ENCODE results near the gene DRC7. TPM values are rescaled to one million over a fixed set of nuclear protein-coding genes. Genes with fewer than 3 reads are reported as not detected.

Gene DRC7
- total and polyA plus RNA-seq, 9 donors = 0.06 to 0.40 (median 0.16) TPM; not detected in 3

- 83% methylated on average over 21 of the region's 24 CpGs for WGBS (ENCODE audit: insufficient coverage)
- H3K27ac ChIP-seq (ENCODE audit: low read length) = no peak overlapping the region
- no peak for DNase-seq
- H3K4me1 ChIP-seq (ENCODE audit: control insufficient read depth, insufficient read depth, low read length) = peaks cover 32% of the 10 kb centered on the region
- no peak overlapping the region for H3K4me3 ChIP-seq (ENCODE audit: low read length)
- H3K9me3 ChIP-seq (replicated peaks; ENCODE audit: control insufficient read depth, low read depth, low read length) = no peaks in the 10 kb centered on the region
- H3K27me3 ChIP-seq (ENCODE audit: control insufficient read depth, insufficient read depth, low read length) = no peaks in the 10 kb centered on the region
- peaks cover 53% of the 10 kb centered on the region for H3K36me3 ChIP-seq (ENCODE audit: control insufficient read depth, insufficient read depth, low read length)
Measured at GRCh38 chr16:57750796-57751538, 56.4 kb downstream of the DRC7 start.

- no peak overlapping the region for H3K4me3 ChIP-seq (ENCODE audit: low read length)
- H3K9me3 ChIP-seq (replicated peaks; ENCODE audit: control insufficient read depth, low read depth, low read length) = no peaks in the 10 kb centered on the region
- H3K36me3 ChIP-seq (ENCODE audit: control insufficient read depth, insufficient read depth, low read length) = peaks cover 60% of the 10 kb centered on the region
- peaks cover 37% of the 10 kb centered on the region for H3K4me1 ChIP-seq (ENCODE audit: control insufficient read depth, insufficient read depth, low read length)
- 79% methylated on average over 22 of the region's 26 CpGs for WGBS (ENCODE audit: insufficient coverage)
- H3K27ac ChIP-seq (ENCODE audit: low read length) = no peak overlapping the region
- no peak for DNase-seq
- no peaks in the 10 kb centered on the region for H3K27me3 ChIP-seq (ENCODE audit: control insufficient read depth, insufficient read depth, low read length)
Measured at GRCh38 chr16:57751539-57752202, 57.1 kb downstream of the DRC7 start.

GRCh38 chr16:57752203-57752580 is 57.6 kb downstream of the DRC7 start:
- no peaks in the 10 kb centered on the region for H3K27me3 ChIP-seq (ENCODE audit: control insufficient read depth, insufficient read depth, low read length)
- no peaks in the 10 kb centered on the region for H3K9me3 ChIP-seq (replicated peaks; ENCODE audit: control insufficient read depth, low read depth, low read length)
- no peak overlapping the region for H3K27ac ChIP-seq (ENCODE audit: low read length)
- no peak overlapping the region for H3K4me3 ChIP-seq (ENCODE audit: low read length)
- H3K36me3 ChIP-seq (ENCODE audit: control insufficient read depth, insufficient read depth, low read length) = peaks cover 63% of the 10 kb centered on the region
- 59% methylated on average over 6 of the region's 6 CpGs for WGBS (ENCODE audit: insufficient coverage)
- no peak for DNase-seq
- H3K4me1 ChIP-seq (ENCODE audit: control insufficient read depth, insufficient read depth, low read length) = peaks cover 42% of the 10 kb centered on the region

GRCh38 chr16:57752581-57753447 is 58.2 kb downstream of the DRC7 start:
- no peak overlapping the region for H3K27ac ChIP-seq (ENCODE audit: low read length)
- 84% methylated on average over 43 of the region's 44 CpGs for WGBS (ENCODE audit: insufficient coverage)
- no peaks in the 10 kb centered on the region for H3K27me3 ChIP-seq (ENCODE audit: control insufficient read depth, insufficient read depth, low read length)
- peaks cover 59% of the 10 kb centered on the region for H3K36me3 ChIP-seq (ENCODE audit: control insufficient read depth, insufficient read depth, low read length)
- H3K9me3 ChIP-seq (replicated peaks; ENCODE audit: control insufficient read depth, low read depth, low read length) = no peaks in the 10 kb centered on the region
- no peak for DNase-seq
- H3K4me1 ChIP-seq (ENCODE audit: control insufficient read depth, insufficient read depth, low read length) = peaks cover 47% of the 10 kb centered on the region
- H3K4me3 ChIP-seq (ENCODE audit: low read length) = no peak overlapping the region

- Histone ChIP-seq H3K36me3 (ENCODE audit: control insufficient read depth, insufficient read depth, low read length) (peaks cover 60% of the 10 kb centered on the region), H3K27me3 (ENCODE audit: control insufficient read depth, insufficient read depth, low read length) (no peaks in the 10 kb centered on the region), H3K4me1 (ENCODE audit: control insufficient read depth, insufficient read depth, low read length) (peaks cover 47% of the 10 kb centered on the region), H3K27ac (ENCODE audit: low read length) (no peak overlapping the region), H3K9me3 (replicated peaks; ENCODE audit: control insufficient read depth, low read depth, low read length) (no peaks in the 10 kb centered on the region), H3K4me3 (ENCODE audit: low read length) (no peak overlapping the region)
- no peak for DNase-seq
- WGBS (ENCODE audit: insufficient coverage) = 82% methylated on average over 23 of the region's 32 CpGs
Measured at GRCh38 chr16:57753448-57754353, 59.1 kb downstream of the DRC7 start.

- H3K27ac ChIP-seq (ENCODE audit: low read length) = no peak overlapping the region
- no peak overlapping the region for H3K4me3 ChIP-seq (ENCODE audit: low read length)
- peaks cover 66% of the 10 kb centered on the region for H3K36me3 ChIP-seq (ENCODE audit: control insufficient read depth, insufficient read depth, low read length)
- WGBS (ENCODE audit: insufficient coverage) = 56% methylated on average over 2 of the region's 9 CpGs
- peaks cover 46% of the 10 kb centered on the region for H3K4me1 ChIP-seq (ENCODE audit: control insufficient read depth, insufficient read depth, low read length)
- no peaks in the 10 kb centered on the region for H3K27me3 ChIP-seq (ENCODE audit: control insufficient read depth, insufficient read depth, low read length)
- DNase-seq = no peak
- no peaks in the 10 kb centered on the region for H3K9me3 ChIP-seq (replicated peaks; ENCODE audit: control insufficient read depth, low read depth, low read length)
Measured at GRCh38 chr16:57754354-57755060, 59.9 kb downstream of the DRC7 start.

- Histone ChIP-seq H3K9me3 (replicated peaks; ENCODE audit: control insufficient read depth, low read depth, low read length) (no peaks in the 10 kb centered on the region), H3K36me3 (ENCODE audit: control insufficient read depth, insufficient read depth, low read length) (peaks cover 60% of the 10 kb centered on the region), H3K27ac (ENCODE audit: low read length) (no peak overlapping the region), H3K4me3 (ENCODE audit: low read length) (no peak overlapping the region), H3K27me3 (ENCODE audit: control insufficient read depth, insufficient read depth, low read length) (no peaks in the 10 kb centered on the region), H3K4me1 (ENCODE audit: control insufficient read depth, insufficient read depth, low read length) (peaks cover 41% of the 10 kb centered on the region)
- DNase-seq = no peak
- 80% methylated on average over 19 of the region's 24 CpGs for WGBS (ENCODE audit: insufficient coverage)
Measured at GRCh38 chr16:57755061-57755684, 60.6 kb downstream of the DRC7 start.

GRCh38 chr16:57755726-57756423 is 61.3 kb downstream of the DRC7 start:
- Histone ChIP-seq H3K36me3 (ENCODE audit: control insufficient read depth, insufficient read depth, low read length) (peaks cover 59% of the 10 kb centered on the region), H3K27ac (ENCODE audit: low read length) (no peak overlapping the region), H3K4me1 (ENCODE audit: control insufficient read depth, insufficient read depth, low read length) (peaks cover 41% of the 10 kb centered on the region), H3K4me3 (ENCODE audit: low read length) (no peak overlapping the region), H3K9me3 (replicated peaks; ENCODE audit: control insufficient read depth, low read depth, low read length) (no peaks in the 10 kb centered on the region), H3K27me3 (ENCODE audit: control insufficient read depth, insufficient read depth, low read length) (no peaks in the 10 kb centered on the region)
- DNase-seq = no peak
- 76% methylated on average over 11 of the region's 18 CpGs for WGBS (ENCODE audit: insufficient coverage)

Measured in muscle of leg (tissue), 11 donors.